K562 (cell line): Measurements from ENCODE around the gene OR52I2. TPM values are rescaled to one million over a fixed set of nuclear protein-coding genes. Genes with fewer than 3 reads are reported as not detected.

ENCODE experiments used
- ATAC-seq: fragments of 200-7000 bp; cut with Tn5 transposase; 3 replicates; pipeline ENCODE4 v1.9.1; 2020; ENCODE audit warnings: moderate library complexity
- BruUV-seq: library from RNA; stranded (reverse); fragments of 400-500 nt; replicated peaks from 2 replicates; lab custom pipeline; 2021; lab: Mats Ljungman, UMichigan
- CTCF ChIA-PET: fragments of 300-600 bp; formaldehyde crosslinking; extraction: SDS; loops from one replicate; lab custom pipeline; 2021; ENCODE audit warnings: low intra/inter-chr PET ratio; lab: Yijun Ruan, JAX
- POLR2A ChIA-PET: fragments of 300-600, 350-650 bp; sonication (Branson Sonifier 250); formaldehyde crosslinking; extraction: SDS; loops from one replicate; lab custom pipeline; 2021; ENCODE audit warnings: antibody characterized with exemption, inconsistent platforms; lab: Yijun Ruan, JAX
- DNase-seq, 4 experiments: peaks; one replicate each; pipeline versions ENCODE4 v3.0.0 to v3.0.0-alpha.2; 2011 to 2018; ENCODE audit warnings: low spot score in 3 of 4, mixed read lengths in 3 of 4; ENCODE audit errors: extremely low read depth in 1 of 4
- FAIRE-seq: peaks from 2 replicates; lab custom pipeline; 2011; peaks lifted over from hg19 to GRCh38; lab: Jason Lieb, UNC
- H2AFZ ChIP-seq: 2 replicates; pipeline ENCODE4 v1.6.0; 2011; ENCODE audit warnings: low read depth, low read length, control low read depth, inconsistent platforms
- H3K27ac ChIP-seq: fragments of 200-600 bp; 3 replicates; pipeline ENCODE4 v1.8.0; 2011; ENCODE audit warnings: low read depth, mild to moderate bottlenecking, control low read depth, inconsistent platforms, low read length, moderate library complexity, mixed read lengths; ENCODE audit errors: extremely low read depth
- H3K27me3 ChIP-seq, 2 experiments: fragments of 300-600 bp in 1 of 2; 2 replicates in 1 of 2; 3 replicates in 1 of 2; pipeline versions ENCODE4 v1.6.0 to v1.8.0; 2011; ENCODE audit warnings: inconsistent platforms in 2 of 2, low read length in 2 of 2, mild to moderate bottlenecking in 1 of 2, mixed read lengths in 1 of 2, moderate library complexity in 1 of 2; ENCODE audit not compliant: control insufficient read depth in 2 of 2, insufficient read depth in 2 of 2
- H3K36me3 ChIP-seq: fragments of 300-600 bp; 3 replicates; pipeline ENCODE4 v1.8.0; 2011; ENCODE audit warnings: mild to moderate bottlenecking, low read length, inconsistent platforms; ENCODE audit not compliant: control insufficient read depth, insufficient read depth
- H3K4me1 ChIP-seq, 2 experiments: fragments of 200-600 bp in 1 of 2; replicated peaks in 1 of 2; 2 replicates in 1 of 2; 3 replicates in 1 of 2; pipeline versions ENCODE4 v1.5.1 to v1.8.0; 2011; ENCODE audit warnings: inconsistent platforms in 2 of 2, low read length in 2 of 2, mild to moderate bottlenecking in 1 of 2, mixed read lengths in 1 of 2, moderate library complexity in 1 of 2; ENCODE audit not compliant: control insufficient read depth in 2 of 2, insufficient read depth in 2 of 2
- H3K4me2 ChIP-seq: 2 replicates; pipeline ENCODE4 v1.6.1; 2011; ENCODE audit warnings: low read length, control low read depth, inconsistent platforms, mixed read lengths; ENCODE audit not compliant: insufficient read depth
- H3K4me3 ChIP-seq: fragments of 200-600 bp; sonication (generic), shearing (Covaris generic); 2 replicates; pipeline ENCODE4 v1.5.1; 2016; ENCODE audit warnings: control low read depth, inconsistent platforms
- H3K79me2 ChIP-seq: fragments of 200-600 bp; 3 replicates; pipeline ENCODE4 v1.8.0; 2011; ENCODE audit warnings: low read length, inconsistent platforms; ENCODE audit not compliant: control insufficient read depth, insufficient read depth
- H3K9ac ChIP-seq, 2 experiments: 2 replicates each; pipeline versions ENCODE4 v1.6.0 to v1.6.1; 2011; ENCODE audit warnings: low read depth in 2 of 2, low read length in 2 of 2, control low read depth in 1 of 2, inconsistent platforms in 1 of 2, mild to moderate bottlenecking in 1 of 2, mixed read lengths in 1 of 2; ENCODE audit not compliant: insufficient read depth in 1 of 2
- H3K9me1 ChIP-seq: one replicate; pipeline ENCODE4 v1.6.0; 2011; ENCODE audit warnings: inconsistent platforms, mild to moderate bottlenecking, low read length, moderate library complexity; ENCODE audit not compliant: control insufficient read depth, insufficient read depth
- H3K9me3 ChIP-seq: replicated peaks from 2 replicates; pipeline ENCODE4 v1.5.1; 2011; ENCODE audit warnings: low read depth, low read length, inconsistent platforms; ENCODE audit not compliant: control insufficient read depth, insufficient read depth
- H4K20me1 ChIP-seq: replicated peaks from 2 replicates; pipeline ENCODE4 v1.6.1; 2011; ENCODE audit warnings: low read length, inconsistent platforms, mixed read lengths; ENCODE audit not compliant: control insufficient read depth, insufficient read depth
- ARID2 ChIP-seq: fragments of 450-650 bp; IDR thresholded peaks from 2 replicates; pipeline ENCODE4 v1.6.1; 2017; ENCODE audit warnings: antibody characterized with exemption, mild to moderate bottlenecking
- CBFB ChIP-seq: sonication (generic); formaldehyde crosslinking; IDR thresholded peaks from 2 replicates; pipeline ENCODE4 v1.4.0; 2020; ENCODE audit warnings: mild to moderate bottlenecking, missing genetic modification reagents
- CC2D1A ChIP-seq: fragments of 450-650 bp; IDR thresholded peaks from 2 replicates; pipeline ENCODE4 v1.6.1; 2017; ENCODE audit warnings: mild to moderate bottlenecking
- CTBP1 ChIP-seq: fragments of 450-650 bp; IDR thresholded peaks from 2 replicates; pipeline ENCODE4 v1.6.1; 2016; ENCODE audit warnings: borderline replicate concordance
- CTCF ChIP-seq, 3 experiments: IDR thresholded peaks in 2 of 3; conservative IDR thresholded peaks in 1 of 3; 2 replicates each; pipeline ENCODE4 v1.5.1; 2011 to 2012; ENCODE audit warnings: low read length in 3 of 3, mild to moderate bottlenecking in 3 of 3, control low read depth in 2 of 3, improper control_type of control experiment in 1 of 3, inconsistent platforms in 1 of 3, low read depth in 1 of 3, mixed read lengths in 1 of 3, moderate library complexity in 1 of 3; ENCODE audit not compliant: insufficient read depth in 2 of 3
- EHMT2 ChIP-seq: fragments of 450-650 bp; IDR thresholded peaks from 2 replicates; pipeline ENCODE4 v1.6.1; 2018; ENCODE audit warnings: antibody characterized with exemption
- FOXK2 ChIP-seq, 2 experiments: fragments of 450-650 bp; IDR thresholded peaks in 1 of 2; conservative IDR thresholded peaks in 1 of 2; 2 replicates each; pipeline ENCODE4 v1.6.1; 2016; ENCODE audit warnings: low read depth in 2 of 2, mild to moderate bottlenecking in 1 of 2
- GABPB1 ChIP-seq: sonication (generic); formaldehyde crosslinking; IDR thresholded peaks from 2 replicates; pipeline ENCODE4 v1.8.0; 2022; ENCODE audit warnings: mild to moderate bottlenecking, missing genetic modification reagents
- MYC ChIP-seq, 2 experiments: fragments of 250-450 bp in 1 of 2; sonication (Bioruptor Pico) in 1 of 2; IDR thresholded peaks; 2 replicates each; pipeline versions ENCODE4 v1.5.1 to v1.6.1; 2012 to 2021; ENCODE audit warnings: low read depth in 2 of 2, borderline replicate concordance in 1 of 2, improper control_type of control experiment in 1 of 2, low read length in 1 of 2, mild to moderate bottlenecking in 1 of 2, moderate library complexity in 1 of 2
- NONO ChIP-seq, 2 experiments: fragments of 200-400 bp in 1 of 2; fragments of 450-650 bp in 1 of 2; formaldehyde crosslinking in 1 of 2; IDR thresholded peaks; 2 replicates each; pipeline ENCODE4 v1.6.1; 2017; ENCODE audit warnings: low read depth in 2 of 2, mild to moderate bottlenecking in 2 of 2, moderate library complexity in 2 of 2, low read length in 1 of 2
- PHB2 ChIP-seq: fragments of 450-650 bp; IDR thresholded peaks from 2 replicates; pipeline ENCODE4 v1.6.1; 2017; ENCODE audit warnings: low read depth
- SMC3 ChIP-seq: conservative IDR thresholded peaks from 2 replicates; pipeline ENCODE4 v1.6.1; 2011; ENCODE audit warnings: low read depth, low read length, improper control_type of control experiment; ENCODE audit not compliant: insufficient read depth
- ZNF253 ChIP-seq: fragments of 250-450 bp; sonication (Bioruptor Pico); conservative IDR thresholded peaks from 2 replicates; pipeline ENCODE4 v1.6.1; 2021; ENCODE audit warnings: mild to moderate bottlenecking
- WGBS: fragments of 100-300 bp; shearing (Covaris generic); methylation state at CpG from one replicate; pipeline ENCODE4 v1.1.6; 2016; ENCODE audit warnings: low coverage, mixed read lengths; ENCODE audit not compliant: insufficient coverage; ENCODE audit errors: missing lambda C conversion rate; 5-methylcytosine and 5-hydroxymethylcytosine counted together
- in situ Hi-C: fragments of 300-500 bp; cut with MboI; formaldehyde crosslinking; loops from 4 replicates; pipeline ENCODE4 v1.15.0; 2018; ENCODE audit warnings: inconsistent platforms, mixed read lengths
- intact Hi-C: fragments of 100-400 bp; cut with micrococcal nuclease; formaldehyde crosslinking; loops from 2 replicates; pipeline ENCODE4 v1.14.2; 2022
- polyA plus RNA-seq, 8 experiments: library from polyadenylated mRNA; depleted of rRNA in 4 of 8; stranded (reverse) in 5 of 8; unstranded in 3 of 8; fragments of >200 nt; fragmentation: Nextera tagmentation in 2 of 8; fragmentation: Illumina TruSeq in 1 of 8; extraction: Ambion mirVana in 2 of 8; extraction: Trizol in 1 of 8; gene quantifications; 2 replicates each; pipeline versions ENCODE4 v1.2.1 to v1.2.3, GENCODE V29; 2011 to 2014; ENCODE audit warnings: inconsistent platforms in 1 of 8, missing spikeins in 1 of 8
- total RNA-seq, 7 experiments: library from RNA; depleted of rRNA in 6 of 7; stranded (reverse); fragments of >200 nt in 6 of 7; fragmentation: Illumina TruSeq in 2 of 7; extraction: Trizol in 2 of 7; gene quantifications; 2 replicates each; pipeline versions ENCODE4 v1.2.1 to v1.2.3, GENCODE V29; 2011 to 2021; ENCODE audit warnings: low replicate concordance in 1 of 7
- TF ChIP-seq, protein P1 (sequence below): fragments of 450-650 bp; formaldehyde crosslinking; IDR thresholded peaks from 2 replicates; pipeline ENCODE4 v1.4.0; 2020; ENCODE audit warnings: mild to moderate bottlenecking, moderate library complexity
- TF ChIP-seq, protein P2 (sequence below): sonication (generic); formaldehyde crosslinking; IDR thresholded peaks from 2 replicates; pipeline ENCODE4 v1.9.0; 2022; ENCODE audit warnings: mild to moderate bottlenecking, missing genetic modification reagents

The OR52I2 gene
- total and polyA plus RNA-seq, 9 of the 15 experiments (the other 6 are each of a cell fraction or from before 2014, with no cell fraction given) = not detected

DNA sequence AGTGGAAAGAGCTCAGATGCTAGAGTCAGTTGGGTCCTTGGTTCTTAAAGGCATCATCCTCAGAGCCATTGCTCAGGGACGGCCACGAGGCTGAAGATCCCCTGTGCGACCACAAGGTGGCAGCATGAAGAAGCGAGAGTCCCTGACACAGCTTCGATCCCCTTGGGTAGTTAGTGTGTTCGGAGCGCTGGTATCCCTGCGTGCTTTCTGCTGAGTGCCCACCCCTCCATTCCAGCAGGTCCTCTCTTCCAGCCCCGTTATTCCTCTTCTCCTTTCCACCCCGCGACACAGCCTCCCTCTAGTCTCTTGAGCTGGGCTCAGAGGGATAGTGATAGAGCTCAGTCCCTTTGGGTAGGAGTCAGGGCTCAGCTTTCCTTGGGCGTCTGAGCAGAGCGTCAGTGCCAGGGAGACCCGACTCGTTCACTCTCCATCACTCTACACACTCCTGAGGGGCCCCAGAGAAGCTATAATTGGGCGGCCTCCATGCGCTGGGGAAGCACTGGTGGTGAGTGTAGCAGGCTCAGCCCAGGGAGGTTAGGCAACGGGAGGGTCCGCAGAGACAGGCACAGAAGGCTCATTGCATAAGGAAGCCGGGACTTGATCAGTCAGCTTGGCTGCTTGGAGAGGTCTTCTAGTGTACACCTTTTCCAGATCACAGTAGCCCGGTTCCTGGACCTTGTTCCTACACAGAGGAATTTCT, 55.6 kb downstream of the OR52I2 start, which contains the start of gene OR51D1:
Gene OR51D1, plus strand, starts transcription at position 516 of the 700 bp plus-strand sequence. CDS start 2,314 bp downstream, outside the sequence.
- ATAC-seq = peak; percentile 99
- Histone ChIP-seq H3K4me2 (peak within 1 kb of the TSS; percentile 76), H2AFZ (peak within 1 kb of the TSS; percentile 83), H4K20me1 (no peaks in the 10 kb centered on the region), H3K36me3 (no peaks in the 10 kb centered on the region), H3K4me3 (no peak within 1 kb of the TSS), H3K4me1 (no peaks in the 10 kb centered on the region; a peak in 1 of 5 replicates), H3K9me3 (no peaks in the 10 kb centered on the region), H3K79me2 (no peaks in the 10 kb centered on the region), H3K27ac (no peak within 1 kb of the TSS), H3K27me3 (peaks cover 0 to 25% of the 10 kb centered on the region in 2 experiments; a peak in 3 of 5 replicates), H3K9ac (peak within 1 kb of the TSS in 1 of 2 experiments; percentile 42; a peak in 1 of 4 replicates), H3K9me1 (no peaks in the 10 kb centered on the region)
- no TSS peak for BruUV-seq
- peak; percentile 82 to 87 (median 84) for DNase-seq
- in situ Hi-C loops = loop anchor here (5.0 to 25.0 kb wide), 2 partner anchors 370 to 1700 kb away; no protein-coding TSS in a partner anchor
- CTCF ChIA-PET = interaction anchor here (0.8 to 1.9 kb wide), 5 partner anchors 11 to 734 kb away, joined by 3 to 7 read pairs (median 5); no protein-coding TSS in a partner anchor
- intact Hi-C loops = loop anchor here (1.0 to 10.0 kb wide), 7 partner anchors 85 to 465 kb away; partner anchors contain the start of gene OR51G1
- FAIRE-seq = peak; percentile 99
- 10% methylated on average over 20 of the region's 21 CpGs for WGBS
- POLR2A ChIA-PET = interaction anchor here (0.6 to 1.8 kb wide), 7 partner anchors 8 to 1717 kb away, joined by 3 to 8 read pairs (median 4); no protein-coding TSS in a partner anchor
- TF ChIP-seq CC2D1A = peak; percentile 59; the same call in 1 of the 2 replicates
- 0 out of 4 replicates have a peak, but pooled peaks of 1 of the 2 experiments have one; percentile 19 for TF ChIP-seq NONO (IDR thresholded peaks at IDR 0.05; ENCODE audit: low read depth in 2 of 2, low read length in 1 of 2)
- TF ChIP-seq, protein P1, sequence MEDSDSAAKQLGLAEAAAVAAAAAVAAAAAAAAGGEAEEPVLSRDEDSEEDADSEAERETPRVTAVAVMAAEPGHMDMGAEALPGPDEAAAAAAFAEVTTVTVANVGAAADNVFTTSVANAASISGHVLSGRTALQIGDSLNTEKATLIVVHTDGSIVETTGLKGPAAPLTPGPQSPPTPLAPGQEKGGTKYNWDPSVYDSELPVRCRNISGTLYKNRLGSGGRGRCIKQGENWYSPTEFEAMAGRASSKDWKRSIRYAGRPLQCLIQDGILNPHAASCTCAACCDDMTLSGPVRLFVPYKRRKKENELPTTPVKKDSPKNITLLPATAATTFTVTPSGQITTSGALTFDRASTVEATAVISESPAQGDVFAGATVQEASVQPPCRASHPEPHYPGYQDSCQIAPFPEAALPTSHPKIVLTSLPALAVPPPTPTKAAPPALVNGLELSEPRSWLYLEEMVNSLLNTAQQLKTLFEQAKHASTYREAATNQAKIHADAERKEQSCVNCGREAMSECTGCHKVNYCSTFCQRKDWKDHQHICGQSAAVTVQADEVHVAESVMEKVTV (CRISPR knock-in tag) = peak; percentile 75; the same call in 1 of the 2 replicates
- no peak for TF ChIP-seq GABPB1 (CRISPR knock-in tag)
- TF ChIP-seq CTBP1 = 0 out of 2 replicates have a peak, but pooled peaks have one; percentile 26
- TF ChIP-seq, protein P2, sequence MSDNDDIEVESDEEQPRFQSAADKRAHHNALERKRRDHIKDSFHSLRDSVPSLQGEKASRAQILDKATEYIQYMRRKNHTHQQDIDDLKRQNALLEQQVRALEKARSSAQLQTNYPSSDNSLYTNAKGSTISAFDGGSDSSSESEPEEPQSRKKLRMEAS (CRISPR knock-in tag) = 0 out of 2 replicates have a peak, but pooled peaks have one; percentile 18
- peak; percentile 84 to 91 (median 88) for TF ChIP-seq CTCF (IDR thresholded peaks at IDR 0.05 in 2 of 3, conservative IDR thresholded peaks at IDR 0.05 in 1 of 3; ENCODE audit: insufficient read depth in 2 of 3, low read depth in 1 of 3, low read length in 3 of 3)
- TF ChIP-seq PHB2 = no peak
- TF ChIP-seq MYC (IDR thresholded peaks at IDR 0.05; ENCODE audit: low read depth, low read length) = peak; percentile 72; the same call in 1 of the 2 replicates
- TF ChIP-seq MYC (CRISPR knock-in tag; IDR thresholded peaks at IDR 0.05; ENCODE audit: borderline replicate concordance, low read depth) = no peak
- TF ChIP-seq ZNF253 (CRISPR knock-in tag) = no peak
- 0 out of 2 replicates have a peak, but pooled peaks have one; percentile 21 for TF ChIP-seq EHMT2
- TF ChIP-seq SMC3 = peak; percentile 94
- TF ChIP-seq CBFB (CRISPR knock-in tag) = peak; percentile 63; the same call in 1 of the 2 replicates
- TF ChIP-seq FOXK2 (conservative IDR thresholded peaks at IDR 0.05 in 1 of 2, IDR thresholded peaks at IDR 0.05 in 1 of 2; ENCODE audit: low read depth in 2 of 2) = no peak
- TF ChIP-seq ARID2 = peak; percentile 83
